ENCODE data around the gene IL6ST. TPM values are rescaled to one million over a fixed set of nuclear protein-coding genes. Genes with fewer than 3 reads are reported as not detected.

IL6ST gene
- total RNA-seq, 1 donor from 2014 or later: 37.7 TPM

DNA sequence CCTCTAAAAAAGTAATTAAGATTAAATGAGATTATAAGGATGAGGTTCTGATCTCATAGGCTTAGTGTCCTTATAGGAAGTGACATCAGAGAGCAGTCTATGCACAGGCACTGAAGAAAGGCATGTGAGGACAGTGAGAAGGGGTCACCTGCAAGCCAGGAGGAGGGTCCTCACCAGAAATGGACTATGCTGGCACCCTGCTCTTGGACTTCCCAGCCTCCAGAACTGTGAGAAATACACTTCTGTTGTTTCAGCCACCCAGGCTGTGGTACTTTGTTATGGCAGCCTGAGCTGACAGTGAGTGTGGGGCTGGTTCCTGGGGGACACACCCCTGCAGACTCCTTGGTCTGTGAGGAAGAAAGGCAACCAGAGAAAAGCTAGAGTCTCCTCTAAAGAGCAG lies 34.7 kb upstream of the IL6ST start:
- TF ChIP-seq, protein P1, sequence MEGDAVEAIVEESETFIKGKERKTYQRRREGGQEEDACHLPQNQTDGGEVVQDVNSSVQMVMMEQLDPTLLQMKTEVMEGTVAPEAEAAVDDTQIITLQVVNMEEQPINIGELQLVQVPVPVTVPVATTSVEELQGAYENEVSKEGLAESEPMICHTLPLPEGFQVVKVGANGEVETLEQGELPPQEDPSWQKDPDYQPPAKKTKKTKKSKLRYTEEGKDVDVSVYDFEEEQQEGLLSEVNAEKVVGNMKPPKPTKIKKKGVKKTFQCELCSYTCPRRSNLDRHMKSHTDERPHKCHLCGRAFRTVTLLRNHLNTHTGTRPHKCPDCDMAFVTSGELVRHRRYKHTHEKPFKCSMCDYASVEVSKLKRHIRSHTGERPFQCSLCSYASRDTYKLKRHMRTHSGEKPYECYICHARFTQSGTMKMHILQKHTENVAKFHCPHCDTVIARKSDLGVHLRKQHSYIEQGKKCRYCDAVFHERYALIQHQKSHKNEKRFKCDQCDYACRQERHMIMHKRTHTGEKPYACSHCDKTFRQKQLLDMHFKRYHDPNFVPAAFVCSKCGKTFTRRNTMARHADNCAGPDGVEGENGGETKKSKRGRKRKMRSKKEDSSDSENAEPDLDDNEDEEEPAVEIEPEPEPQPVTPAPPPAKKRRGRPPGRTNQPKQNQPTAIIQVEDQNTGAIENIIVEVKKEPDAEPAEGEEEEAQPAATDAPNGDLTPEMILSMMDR (IDR thresholded peaks at IDR 0.05; ENCODE audit: partially characterized antibody, unreplicated experiment): no peak
- no peak overlapping the region for H3K4me3 Mint-ChIP-seq (ENCODE audit: unreplicated experiment)

GRCh38 chr5:56028708-56029107 lies 33.9 kb upstream of the IL6ST start:
- H3K4me1 Mint-ChIP-seq (ENCODE audit: low read depth, unreplicated experiment): no peaks in the 10 kb centered on the region
- H3K27ac Mint-ChIP-seq (ENCODE audit: unreplicated experiment): no peak overlapping the region
- H3K4me3 Mint-ChIP-seq (ENCODE audit: unreplicated experiment): no peak overlapping the region
- no peaks in the 10 kb centered on the region for H3K27me3 Mint-ChIP-seq (ENCODE audit: unreplicated experiment)
- no peaks in the 10 kb centered on the region for H3K36me3 Mint-ChIP-seq (ENCODE audit: unreplicated experiment)
- no peaks in the 10 kb centered on the region for H3K9me3 Mint-ChIP-seq (ENCODE audit: unreplicated experiment)
- TF ChIP-seq, protein P1 (IDR thresholded peaks at IDR 0.05; ENCODE audit: partially characterized antibody, unreplicated experiment): no peak
- no peak for DNase-seq

More for the DNA sequence above, 34.7 kb upstream of the IL6ST start:
- Mint-ChIP-seq H3K9me3 (ENCODE audit: unreplicated experiment) (no peaks in the 10 kb centered on the region), H3K36me3 (ENCODE audit: unreplicated experiment) (no peaks in the 10 kb centered on the region), H3K27me3 (ENCODE audit: unreplicated experiment) (no peaks in the 10 kb centered on the region), H3K4me1 (ENCODE audit: low read depth, unreplicated experiment) (no peaks in the 10 kb centered on the region), H3K27ac (ENCODE audit: unreplicated experiment) (no peak overlapping the region)
- no peak for DNase-seq

DNA sequence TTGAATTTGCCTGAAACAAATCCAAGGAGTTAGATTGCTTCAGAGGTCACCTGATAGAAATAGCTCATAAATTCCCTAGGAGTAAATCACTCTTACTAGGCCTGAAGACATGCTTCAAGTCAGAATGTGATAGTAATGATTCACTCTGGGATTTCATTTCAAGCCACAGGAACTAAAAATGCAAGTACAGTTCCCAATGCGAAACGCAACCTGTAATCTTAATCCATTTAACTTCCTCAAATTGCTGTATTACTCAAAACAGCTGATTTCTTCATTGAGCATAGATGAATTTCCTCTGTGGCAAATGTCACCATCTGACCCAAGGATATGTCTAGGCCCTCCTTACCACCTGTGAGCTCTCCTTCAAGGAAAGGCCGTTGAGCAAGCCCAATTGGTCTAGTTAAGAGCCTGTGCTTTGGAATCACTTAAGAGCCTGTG lies 32.1 kb upstream of the IL6ST start:
- Mint-ChIP-seq H3K36me3 (ENCODE audit: unreplicated experiment) (no peaks in the 10 kb centered on the region), H3K4me3 (ENCODE audit: unreplicated experiment) (no peak overlapping the region), H3K9me3 (ENCODE audit: unreplicated experiment) (no peaks in the 10 kb centered on the region), H3K4me1 (ENCODE audit: low read depth, unreplicated experiment) (no peaks in the 10 kb centered on the region), H3K27me3 (ENCODE audit: unreplicated experiment) (no peaks in the 10 kb centered on the region), H3K27ac (ENCODE audit: unreplicated experiment) (no peak overlapping the region)
- TF ChIP-seq, protein P1 (IDR thresholded peaks at IDR 0.05; ENCODE audit: partially characterized antibody, unreplicated experiment): no peak
- DNase-seq: no peak

- no peaks in the 10 kb centered on the region for H3K36me3 Mint-ChIP-seq (ENCODE audit: unreplicated experiment)
- no peaks in the 10 kb centered on the region for H3K9me3 Mint-ChIP-seq (ENCODE audit: unreplicated experiment)
- no peaks in the 10 kb centered on the region for H3K27me3 Mint-ChIP-seq (ENCODE audit: unreplicated experiment)
- H3K4me1 Mint-ChIP-seq (ENCODE audit: low read depth, unreplicated experiment): no peaks in the 10 kb centered on the region
- H3K27ac Mint-ChIP-seq (ENCODE audit: unreplicated experiment): no peak overlapping the region
- no peak for DNase-seq
- TF ChIP-seq, protein P1 (IDR thresholded peaks at IDR 0.05; ENCODE audit: partially characterized antibody, unreplicated experiment): no peak
- H3K4me3 Mint-ChIP-seq (ENCODE audit: unreplicated experiment): no peak overlapping the region
Measured at GRCh38 chr5:56025151-56025885, 30.6 kb upstream of the IL6ST start.

DNA sequence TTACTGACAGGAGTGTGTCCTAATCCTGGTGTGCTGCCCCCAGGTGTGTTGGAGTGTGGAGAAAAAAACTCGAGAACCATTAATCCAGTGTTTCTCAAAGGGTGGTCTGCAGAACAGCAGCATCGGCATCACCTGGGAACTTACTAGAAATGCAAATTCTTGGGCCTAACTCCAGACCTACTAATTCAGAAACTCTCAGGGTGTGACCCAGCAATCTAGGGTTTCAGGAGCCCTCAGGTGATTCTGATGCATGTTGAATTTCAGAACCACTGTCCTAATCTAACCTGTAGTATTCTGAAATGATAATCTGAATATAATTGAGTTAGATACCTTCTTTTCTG lies 30.0 kb upstream of the IL6ST start:
- DNase-seq: no peak
- Mint-ChIP-seq H3K27ac (ENCODE audit: unreplicated experiment) (no peak overlapping the region), H3K4me1 (ENCODE audit: low read depth, unreplicated experiment) (no peaks in the 10 kb centered on the region), H3K27me3 (ENCODE audit: unreplicated experiment) (no peaks in the 10 kb centered on the region), H3K9me3 (ENCODE audit: unreplicated experiment) (no peaks in the 10 kb centered on the region), H3K4me3 (ENCODE audit: unreplicated experiment) (no peak overlapping the region), H3K36me3 (ENCODE audit: unreplicated experiment) (no peaks in the 10 kb centered on the region)
- TF ChIP-seq, protein P1 (IDR thresholded peaks at IDR 0.05; ENCODE audit: partially characterized antibody, unreplicated experiment): no peak
